Stimulated activated CD8-positive, alpha-beta memory T cell treated with anti-CD3 and anti-CD28 coated beads, Interleukin-15, amount 100 ng/mL, for 24 hours (primary cell): ENCODE data around the gene ASB1.

Experiments
- DNase-seq: peaks from one replicate; pipeline ENCODE4 v3.0.0-alpha.2; 2020; ENCODE audit warnings: low read depth

Gene ASB1

DNA sequence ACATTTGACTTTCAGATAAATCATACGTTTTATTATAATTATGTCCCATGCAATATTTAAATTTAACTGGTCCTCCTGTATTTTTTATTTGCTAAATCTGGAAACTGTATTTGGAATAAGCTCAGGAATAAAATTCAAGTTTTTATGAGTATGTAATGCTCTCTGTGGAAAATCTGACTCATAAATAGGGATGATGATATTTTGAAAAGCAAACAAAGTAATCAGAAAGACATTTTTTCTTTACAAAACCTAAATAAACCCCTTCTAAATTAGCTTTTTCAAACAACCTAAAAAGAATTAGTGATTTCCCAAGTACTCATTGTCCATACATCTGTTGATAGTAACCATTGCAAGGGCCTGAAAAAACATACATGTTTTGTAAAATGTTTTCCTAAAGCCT lies 41.1 kb downstream of the ASB1 start:
- DNase-seq, result no peak

DNA sequence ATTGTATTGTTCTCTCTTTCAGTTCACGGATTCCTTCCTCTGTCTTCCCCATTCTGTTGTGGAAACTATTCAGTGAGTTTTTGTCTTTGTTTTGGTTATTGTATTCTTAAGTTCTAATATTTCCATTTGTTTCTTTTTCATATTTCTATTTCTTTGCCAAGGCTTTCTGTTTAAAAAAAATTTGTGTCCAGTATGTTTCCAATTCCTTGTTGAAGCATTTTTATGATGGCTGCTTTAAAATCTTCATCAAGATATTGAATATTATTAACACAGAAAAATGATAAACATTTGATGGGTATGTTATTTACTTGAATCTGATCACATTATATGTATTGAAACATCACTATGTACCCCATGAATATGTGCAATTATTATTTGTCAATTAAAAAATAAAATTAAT lies 42.4 kb downstream of the ASB1 start:
- no peak for DNase-seq

DNA sequence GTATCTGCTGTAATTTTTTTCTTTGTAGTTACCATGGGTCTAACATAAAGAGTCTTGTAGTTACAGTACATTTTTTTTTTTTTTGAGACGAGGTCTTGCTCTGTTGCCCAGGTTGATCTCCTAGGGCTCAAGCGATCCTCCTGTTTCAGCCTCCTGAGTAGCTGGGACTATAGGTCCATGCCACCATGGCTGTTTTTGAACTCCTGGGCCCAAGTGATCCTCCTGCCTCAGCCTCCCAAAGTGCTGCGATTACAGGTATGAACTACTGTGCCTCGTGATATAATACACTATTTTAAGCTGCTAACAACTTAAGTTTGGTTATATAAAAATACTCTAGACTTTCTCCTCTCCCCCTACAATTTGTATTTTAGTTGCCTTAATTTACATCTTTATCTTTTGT lies 46.3 kb downstream of the ASB1 start:
- no peak for DNase-seq

DNA sequence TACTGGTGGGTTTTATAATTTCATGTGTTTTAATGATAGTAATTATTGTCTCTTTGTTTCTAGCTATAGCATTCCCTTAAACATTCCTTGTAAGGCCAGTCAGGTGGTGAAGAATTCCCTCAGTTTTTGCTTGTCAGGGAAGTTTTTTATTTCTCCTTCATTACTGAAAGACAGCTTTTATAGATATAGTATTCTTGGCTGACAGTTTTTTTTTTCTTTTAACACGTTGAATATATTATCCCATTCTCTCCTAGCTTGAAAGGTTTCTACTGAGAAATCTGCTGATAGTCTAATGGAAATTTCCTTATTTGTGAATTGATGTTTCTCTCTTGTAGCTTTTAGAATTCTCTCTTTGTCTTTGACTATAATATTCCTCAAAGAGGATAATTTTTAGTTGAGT lies 46.8 kb downstream of the ASB1 start:
- no peak for DNase-seq

DNA sequence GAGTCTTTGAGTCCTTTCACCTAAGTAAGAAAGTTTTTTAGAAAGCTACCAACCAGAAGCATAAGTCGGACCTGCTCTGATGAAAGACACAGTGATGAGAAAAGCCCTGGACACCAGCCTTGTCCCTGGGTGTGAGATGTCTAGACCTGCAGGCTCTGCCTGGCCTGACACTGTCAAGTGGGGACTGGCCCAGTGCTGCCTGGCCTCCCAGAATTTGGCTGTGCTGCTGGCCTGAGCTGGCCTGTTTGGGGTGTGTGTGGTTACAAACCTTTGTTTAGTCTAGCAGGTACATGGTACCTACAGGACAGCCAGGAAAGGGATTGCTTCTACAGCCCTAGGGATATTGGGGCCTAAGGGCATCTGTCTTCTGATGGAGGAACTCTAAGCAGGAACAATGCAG lies 48.3 kb downstream of the ASB1 start:
- no peak for DNase-seq

DNA sequence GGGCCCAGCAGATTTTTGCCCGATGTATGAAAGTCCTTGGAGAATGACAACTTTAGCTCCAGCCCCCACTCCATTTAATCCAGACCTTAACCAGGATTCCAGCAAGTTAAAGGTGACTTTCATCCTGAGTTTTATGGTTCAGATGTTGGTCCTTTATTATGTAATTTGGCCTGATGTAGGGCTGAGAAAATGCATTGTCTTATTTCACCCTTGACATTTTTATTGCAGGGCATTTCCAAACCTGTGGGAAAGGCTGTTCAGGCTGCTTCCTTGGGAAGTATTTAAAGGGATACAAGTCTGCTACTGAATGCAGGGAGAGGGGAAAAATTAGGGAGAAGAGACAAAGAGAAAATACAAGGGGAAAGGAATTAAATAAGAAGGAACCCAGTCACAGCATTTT lies 48.8 kb downstream of the ASB1 start:
- DNase-seq, result no peak

DNA sequence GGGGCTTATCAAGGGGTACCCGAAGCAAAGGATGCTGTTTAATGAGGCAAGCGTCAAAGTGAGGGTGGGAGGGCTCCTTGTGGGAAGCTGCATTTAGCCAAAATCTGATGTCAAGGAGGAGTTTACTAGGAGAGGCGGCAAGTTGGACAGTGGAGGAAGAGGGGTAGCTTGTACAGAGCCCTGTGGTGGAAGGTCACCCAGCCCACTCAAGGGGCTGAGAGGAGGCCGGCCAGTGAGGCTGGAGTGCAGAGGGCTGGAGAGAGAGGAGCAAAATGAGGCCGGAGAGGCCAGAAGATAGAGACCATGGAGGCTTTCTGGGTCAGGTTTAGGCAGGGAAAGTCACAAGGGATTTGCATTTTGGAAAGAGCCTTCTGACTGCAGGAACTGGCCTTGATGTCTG lies 49.5 kb downstream of the ASB1 start:
- no peak for DNase-seq

DNA sequence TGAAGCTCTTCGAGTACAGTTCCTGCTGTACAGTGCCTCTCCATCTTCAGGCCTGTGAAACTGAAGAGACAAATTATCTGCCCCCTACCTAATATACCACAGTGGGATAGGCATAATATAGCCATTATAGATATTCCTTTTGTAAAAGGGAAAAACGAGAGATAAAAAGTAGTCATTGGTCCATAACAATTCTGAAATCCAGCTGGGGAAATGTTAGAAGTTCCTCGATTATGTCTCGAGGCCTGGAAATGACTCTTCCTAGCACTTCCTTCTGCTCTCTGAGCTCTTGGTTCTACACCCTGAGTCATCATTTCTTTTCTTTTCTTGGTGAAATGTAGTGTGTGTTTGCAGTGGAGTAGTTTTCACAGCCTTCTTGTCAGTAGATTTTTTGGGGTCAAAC lies 51.5 kb downstream of the ASB1 start:
- no peak for DNase-seq

DNA sequence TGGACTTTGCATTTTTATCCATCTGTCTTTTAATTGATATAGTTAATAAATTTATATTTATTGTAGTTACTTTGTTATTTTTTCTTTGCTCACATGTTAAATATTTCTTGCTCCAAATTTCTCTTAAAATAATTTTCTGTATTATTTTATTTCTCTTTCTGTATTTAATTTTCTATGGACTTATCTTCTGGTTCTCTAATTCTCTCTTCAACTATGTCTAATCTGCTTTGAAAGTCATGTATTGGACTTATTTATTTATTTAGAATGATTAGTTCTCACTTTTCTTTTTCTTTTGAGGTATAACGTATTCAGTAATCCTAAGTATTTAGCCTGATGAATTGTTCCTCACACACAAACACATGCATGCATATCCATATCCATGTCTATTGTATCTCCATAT lies 53.1 kb downstream of the ASB1 start:
- no peak for DNase-seq

DNA sequence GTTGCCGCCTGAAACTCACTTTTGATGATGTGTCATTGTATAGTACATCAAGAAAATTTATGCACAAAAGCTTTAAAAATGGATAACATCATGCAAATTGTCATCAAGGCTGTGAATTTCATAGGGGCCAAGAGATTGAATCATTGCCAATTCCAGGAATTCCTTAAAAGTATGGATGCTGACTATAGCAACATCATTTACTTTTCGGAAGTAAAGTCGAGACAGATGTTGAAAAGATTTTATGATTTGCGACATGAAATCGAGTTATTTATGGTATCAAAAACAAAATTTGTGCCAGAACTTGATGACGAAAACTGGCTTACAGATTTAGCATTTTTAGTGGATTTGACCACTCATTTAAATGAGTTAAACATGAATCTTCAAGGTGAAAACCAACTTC lies 56.3 kb downstream of the ASB1 start:
- no peak for DNase-seq

DNA sequence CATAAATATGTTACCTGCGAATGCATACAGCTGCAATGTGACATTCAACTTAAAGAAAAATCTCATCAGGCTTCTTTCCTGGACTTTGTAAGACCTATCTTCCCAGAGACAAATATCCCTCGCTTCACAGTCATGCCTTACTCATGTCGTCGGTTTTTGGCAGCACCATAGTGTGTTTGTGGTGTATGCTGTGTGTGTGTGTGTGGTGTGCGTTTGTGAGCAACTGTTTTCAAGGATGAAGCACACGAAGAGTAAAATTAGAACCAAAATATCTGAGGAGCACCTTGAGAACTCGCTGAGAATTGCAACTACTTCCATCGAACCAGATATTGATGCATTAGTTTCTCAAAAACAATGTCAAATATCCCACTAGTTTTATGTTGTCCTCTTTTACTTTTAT lies 56.9 kb downstream of the ASB1 start:
- DNase-seq, result no peak

DNA sequence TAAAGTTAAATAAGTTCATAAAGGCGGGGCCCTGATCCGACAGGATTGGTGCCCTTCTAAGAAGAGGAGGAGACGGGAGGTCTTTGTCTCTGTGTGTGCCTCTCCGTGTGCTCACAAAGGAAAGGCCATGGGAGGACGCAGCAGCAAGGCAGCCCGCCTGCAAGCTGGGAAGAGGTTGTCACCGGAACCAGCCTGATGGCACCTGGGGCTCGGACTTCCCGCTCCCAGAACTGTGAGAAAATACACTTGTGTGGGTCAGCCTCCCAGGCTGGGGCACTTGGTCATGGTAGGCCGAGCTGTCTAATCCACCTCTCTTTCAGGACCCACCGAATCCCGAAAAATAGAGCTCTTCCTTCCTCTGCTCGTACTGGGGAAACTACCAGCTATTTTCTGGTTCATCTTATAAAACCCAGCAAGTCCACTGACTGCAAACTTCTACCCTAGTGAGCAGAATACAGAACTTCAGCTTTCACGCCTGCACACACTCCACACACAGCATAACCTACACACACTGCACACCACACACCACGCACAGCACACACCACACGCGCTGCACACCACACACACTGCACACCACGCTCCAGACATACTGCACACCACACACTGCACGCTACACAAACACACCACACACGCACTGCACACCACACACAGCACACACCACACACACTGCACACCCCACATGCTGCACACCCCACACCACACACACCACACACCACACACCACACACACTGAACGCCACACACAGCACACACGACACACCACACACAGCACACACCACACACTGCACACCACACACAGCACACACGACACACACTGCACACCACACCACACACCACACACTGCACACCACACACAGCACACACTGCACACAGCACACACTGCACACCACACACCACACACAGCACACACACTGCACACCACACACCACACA lies 58.1 kb downstream of the ASB1 start:
- no peak for DNase-seq

DNA sequence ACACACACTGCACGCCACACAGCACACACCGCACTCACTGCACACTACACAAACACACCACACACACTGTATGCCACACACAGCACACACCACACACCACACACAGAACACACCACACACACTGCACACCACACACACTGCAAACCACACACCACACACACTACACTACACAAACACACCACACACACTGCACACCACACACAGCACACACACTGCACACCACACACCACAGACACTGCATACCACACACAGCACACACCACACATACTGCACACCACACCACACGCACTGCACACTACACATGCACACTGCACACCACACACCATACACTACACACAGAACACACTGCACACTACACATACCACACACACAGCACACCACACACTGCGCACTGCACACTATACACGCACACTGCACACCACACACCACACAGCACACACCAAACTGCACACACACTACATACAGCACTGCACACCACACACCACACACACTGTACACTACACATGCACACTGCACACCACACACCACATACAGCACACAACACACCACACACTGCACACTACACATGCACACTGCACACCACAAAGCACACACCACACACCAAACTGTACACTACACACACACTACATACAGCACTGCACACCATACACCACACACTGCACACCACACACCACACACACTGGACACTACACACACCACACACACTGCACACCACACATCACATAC lies 59.6 kb downstream of the ASB1 start:
- no peak for DNase-seq

DNA sequence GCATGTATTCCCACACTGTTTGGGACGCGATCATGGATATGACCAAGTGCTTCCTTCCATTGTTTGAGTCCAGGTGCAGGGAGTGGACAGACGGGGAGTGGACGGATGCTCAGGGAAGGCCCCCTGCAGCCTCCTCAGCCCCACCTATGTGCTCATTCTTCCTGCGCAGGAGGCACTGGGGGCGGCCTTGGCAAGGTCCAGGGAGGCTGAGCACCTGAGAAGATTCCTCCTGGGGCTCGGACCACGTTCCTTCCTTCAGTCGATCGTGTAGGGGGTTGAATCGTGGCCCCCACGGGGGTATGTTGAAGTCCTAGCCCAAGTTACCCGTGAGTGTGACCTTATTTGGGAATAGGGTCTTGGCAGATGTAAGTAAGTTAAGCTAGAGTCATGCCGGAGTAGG lies 60.4 kb downstream of the ASB1 start:
- DNase-seq, result no peak

DNA sequence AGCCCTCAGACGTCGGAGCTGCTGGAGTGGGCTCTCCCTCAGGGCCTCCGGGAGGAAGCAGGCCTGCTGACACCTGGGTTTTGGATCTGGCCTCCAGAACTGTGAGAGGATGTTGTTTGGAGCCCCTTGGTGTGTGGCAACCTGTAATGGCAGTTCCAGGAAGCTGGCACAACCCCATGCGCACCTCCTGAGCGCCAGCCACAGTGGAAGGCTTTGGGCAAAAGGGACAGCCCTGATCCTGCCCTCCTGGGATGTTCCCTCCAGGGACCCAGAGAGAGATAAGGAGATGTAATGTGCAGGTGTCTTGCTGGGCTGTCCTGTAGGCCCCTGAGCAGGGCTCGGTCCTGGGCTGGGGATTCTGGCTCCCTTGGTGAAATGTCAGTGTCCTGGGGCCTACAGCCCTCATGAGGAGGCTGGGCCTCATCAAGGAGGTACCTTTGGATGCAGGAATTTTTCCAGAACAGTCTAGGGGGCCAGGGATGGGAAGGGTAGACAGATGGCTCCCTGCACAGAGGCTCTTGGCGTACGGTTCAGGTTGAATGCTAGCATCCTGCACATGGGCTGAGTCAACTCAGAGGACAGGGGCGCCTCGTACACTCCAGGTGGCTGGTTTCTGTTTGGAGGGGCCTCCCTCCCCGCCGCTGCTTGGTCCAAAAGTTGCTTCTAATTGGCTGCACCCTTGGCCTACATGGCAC lies 61.1 kb downstream of the ASB1 start:
- no peak for DNase-seq

DNA sequence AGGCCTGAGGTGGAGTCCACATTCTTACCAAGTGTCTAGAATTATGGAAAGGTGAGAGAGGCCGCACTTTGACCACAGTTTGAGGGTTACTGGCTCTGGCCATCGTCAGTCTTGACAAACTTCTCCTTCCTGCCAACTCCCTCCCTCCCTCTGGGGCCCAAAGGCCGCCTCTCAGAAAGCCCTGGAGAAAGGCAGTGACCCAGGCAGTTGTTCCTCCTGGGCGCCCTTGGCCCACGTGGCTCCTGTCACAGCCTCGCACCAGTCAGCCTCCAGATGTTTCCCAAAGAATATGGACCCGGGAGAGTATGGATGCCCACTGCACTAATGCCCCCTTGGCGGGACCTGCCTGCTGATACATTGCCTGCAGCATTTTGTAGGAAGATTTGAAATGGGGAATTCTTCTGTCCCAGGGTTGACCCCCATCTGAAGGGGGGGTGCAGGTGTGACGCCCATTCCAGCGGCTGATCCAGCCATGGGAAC lies 61.7 kb downstream of the ASB1 start:
- DNase-seq, result no peak

DNA sequence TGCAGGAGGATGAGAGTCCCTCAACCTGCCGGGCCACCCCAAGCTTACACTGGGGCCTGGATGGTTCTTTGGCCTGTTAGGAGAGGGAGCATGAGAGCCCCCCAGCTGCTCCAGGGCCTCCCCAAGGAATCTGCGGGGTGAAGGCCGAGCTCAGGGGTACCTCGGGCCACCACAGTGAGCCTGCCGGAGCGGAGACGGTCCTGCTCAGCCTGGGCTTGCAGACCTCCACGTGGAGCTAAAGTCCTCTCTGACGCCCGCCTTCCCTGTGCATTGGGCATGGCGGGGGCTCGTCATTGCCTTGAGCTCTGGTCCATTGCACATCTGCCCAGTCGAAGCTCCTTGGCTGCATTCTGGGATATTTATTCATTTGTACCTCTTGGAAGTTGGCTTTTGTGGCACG lies 62.7 kb downstream of the ASB1 start:
- DNase-seq, result no peak

DNA sequence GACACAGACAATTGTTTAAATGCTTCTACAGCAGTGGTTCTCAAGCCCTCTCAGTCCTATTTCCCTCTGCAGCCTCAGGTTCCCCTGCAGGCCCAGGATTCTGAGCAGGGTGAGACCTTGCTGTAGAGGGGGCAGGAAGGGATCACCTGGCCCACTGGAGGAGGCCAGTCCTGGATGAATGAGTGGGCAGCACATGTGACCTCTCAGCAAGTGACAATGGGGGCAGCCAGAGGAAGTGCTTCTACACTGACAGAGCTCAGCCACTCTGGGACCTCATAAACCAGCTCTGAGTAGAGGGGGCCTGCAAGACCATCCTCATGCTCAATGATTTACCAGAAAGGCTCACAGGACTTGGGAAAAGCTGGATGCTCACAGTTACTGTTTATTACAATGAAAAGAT lies 63.2 kb downstream of the ASB1 start:
- DNase-seq, result no peak

DNA sequence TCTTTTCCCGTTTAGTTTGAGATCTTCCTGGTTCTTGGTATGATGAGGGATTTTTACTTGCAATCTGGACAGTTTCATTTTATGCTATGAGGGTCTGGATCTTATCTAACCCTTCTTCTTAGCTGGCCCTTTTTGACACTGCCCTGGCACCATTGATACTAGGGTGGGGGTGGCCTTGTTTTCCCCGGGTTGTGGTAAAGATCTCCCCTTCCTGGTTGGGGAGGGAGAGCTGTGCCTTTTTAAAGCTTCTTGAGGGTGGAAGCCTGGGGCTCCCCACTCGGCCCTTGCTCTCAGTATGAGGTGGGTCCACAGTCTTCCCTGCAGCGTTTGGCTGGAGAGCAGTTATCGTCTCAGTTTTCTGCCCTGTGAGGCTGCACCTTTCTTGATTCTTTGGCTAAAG lies 66.1 kb downstream of the ASB1 start:
- no peak for DNase-seq

DNA sequence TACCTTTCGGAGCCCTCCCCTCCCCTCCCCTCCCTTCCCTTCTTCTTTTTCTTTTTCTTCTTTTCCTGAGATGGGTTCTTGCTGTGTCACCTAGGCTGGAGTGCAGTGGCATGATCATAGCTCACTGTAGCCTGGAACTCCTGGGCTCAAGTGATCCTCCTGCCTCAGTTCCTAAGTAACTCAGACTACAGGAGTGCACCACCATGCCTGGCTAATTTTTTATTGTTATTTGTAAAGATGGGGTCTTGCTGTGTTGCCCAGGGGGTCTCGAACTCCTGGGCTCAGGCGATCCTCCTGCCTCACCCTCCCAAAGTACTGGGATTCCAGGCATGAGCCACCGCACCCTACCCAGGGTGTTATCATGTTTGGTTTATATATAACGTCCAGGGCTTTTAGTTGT lies 66.7 kb downstream of the ASB1 start:
- DNase-seq, result no peak

DNA sequence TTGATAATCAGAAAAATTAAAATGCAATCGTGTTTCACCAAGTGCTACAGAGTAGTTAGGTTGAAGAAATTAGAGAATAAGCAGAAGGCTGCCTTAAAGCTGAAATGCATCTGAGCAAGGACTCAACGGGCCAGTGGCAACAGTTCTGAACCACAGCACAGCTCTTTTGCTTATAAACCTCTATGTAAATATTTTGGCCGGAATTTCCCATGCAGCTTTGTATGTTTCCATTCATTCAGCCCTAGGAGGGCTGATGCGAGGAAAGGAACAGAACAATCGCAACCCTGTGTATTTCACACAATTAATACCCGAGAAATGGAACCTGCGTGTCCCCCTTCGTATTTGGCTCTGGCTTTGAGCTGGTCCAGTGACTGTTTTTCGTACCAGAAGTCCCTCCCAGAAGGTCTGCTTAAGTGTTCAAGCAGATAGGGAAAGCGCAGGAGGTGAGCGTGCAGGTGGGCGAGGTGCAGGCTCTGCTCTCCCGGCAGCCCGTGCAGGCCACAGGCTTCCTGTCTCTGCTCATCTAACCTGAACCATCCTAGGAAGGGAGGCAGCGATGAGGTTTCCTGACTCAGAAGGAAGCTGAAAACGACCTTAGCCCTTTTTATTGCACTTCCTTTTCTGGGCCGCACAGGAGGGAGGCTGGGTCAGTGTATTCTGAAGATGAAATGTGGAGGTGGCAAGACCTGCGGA lies 67.3 kb downstream of the ASB1 start:
- no peak for DNase-seq

DNA sequence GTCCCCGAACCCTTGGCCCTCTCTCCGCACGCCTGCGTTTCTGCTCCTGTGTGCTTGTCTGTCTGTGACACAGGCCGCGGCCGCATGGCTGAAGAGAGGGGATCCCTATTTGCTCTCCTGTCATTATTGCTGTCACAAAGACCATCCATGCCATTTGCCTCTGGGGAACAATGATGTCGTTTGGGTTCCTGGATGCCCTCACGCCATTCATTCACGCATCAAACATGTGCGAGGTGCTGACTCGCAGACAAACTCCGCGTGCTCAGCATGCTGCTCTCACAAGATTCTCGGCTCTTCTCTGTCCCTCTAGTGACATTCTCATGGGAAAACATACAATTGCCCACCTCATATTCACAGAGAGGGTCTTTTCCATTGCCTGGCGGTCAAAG lies 67.8 kb downstream of the ASB1 start:
- no peak for DNase-seq
